ENCODE measurements around the gene NNT. TPM values are rescaled to one million over a fixed set of nuclear protein-coding genes. Genes with fewer than 3 reads are reported as not detected.
A peak's percentile ranks its signal among the peaks of the same experiment; 100 is the strongest.

NNT gene
- 20.1 and 20.7 TPM in 2 replicates for polyA plus RNA-seq (2013)

DNA sequence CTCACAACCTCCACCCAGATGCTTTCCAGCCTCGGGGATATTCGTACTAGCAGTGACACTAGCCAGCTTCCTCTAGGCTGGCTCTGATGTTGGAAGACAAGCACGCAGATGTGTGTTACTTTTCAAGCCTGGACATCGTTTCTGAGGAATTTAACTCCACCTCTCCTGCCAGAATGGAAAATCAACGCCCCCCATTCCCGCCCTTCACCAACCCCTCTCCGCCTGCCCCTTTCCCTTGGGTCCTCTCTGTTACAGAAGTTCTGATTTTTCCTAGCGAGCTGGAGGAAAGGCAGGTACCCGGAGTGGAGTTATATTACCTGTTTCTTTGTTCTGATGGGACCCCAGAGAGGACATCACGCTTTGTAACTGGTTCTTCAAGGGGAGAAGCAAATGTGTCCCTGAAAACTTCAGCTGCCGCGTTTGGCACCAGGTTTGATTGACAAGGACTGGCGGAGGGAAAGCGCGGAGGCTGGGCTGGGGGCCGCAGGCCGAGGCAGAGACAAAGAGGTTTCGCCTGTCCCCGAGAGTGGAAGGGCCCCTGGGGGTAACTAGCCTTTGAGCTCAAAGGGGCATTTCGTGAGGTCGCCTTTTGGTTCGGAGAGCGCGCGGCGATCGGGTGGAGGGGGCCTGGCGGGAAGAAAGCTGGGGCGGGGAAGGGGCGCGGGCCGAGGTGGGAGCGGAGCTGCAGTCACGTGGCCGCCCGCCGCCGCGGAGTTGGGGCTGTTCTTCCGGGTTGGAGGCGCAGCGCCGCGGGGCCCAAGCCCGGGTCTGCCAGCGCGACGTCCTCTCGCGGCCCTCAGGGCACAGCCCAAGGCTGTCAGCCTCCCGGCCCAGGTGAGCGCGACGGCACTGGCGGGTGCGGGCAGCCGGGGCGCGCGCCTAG lies at the start of gene NNT:
NNT (plus strand) TSS at position 720 of the 883 bp plus-strand sequence. CDS start 6,016 bp downstream, outside the sequence.
- H3K9ac ChIP-seq (ENCODE audit: low read length): peak within 1 kb of the TSS; percentile 88
- H3K14ac ChIP-seq (ENCODE audit: low read length): peak within 1 kb of the TSS; percentile 92
- H2BK120ac ChIP-seq (ENCODE audit: insufficient read depth, low read length, poor library complexity): peak within 1 kb of the TSS; percentile 96
- peak within 1 kb of the TSS; percentile 82 for H4K12ac ChIP-seq (ENCODE audit: low read depth, low read length)
- peak within 1 kb of the TSS; percentile 90 for H4K8ac ChIP-seq (ENCODE audit: low read depth, low read length)
- peak; percentile 56 to 84 for DNase-seq
- WGBS (ENCODE audit: extremely low coverage, insufficient coverage, insufficient read length): no CpG with 5 or more reads among the region's 60 CpGs
- H3K4me1 ChIP-seq (ENCODE audit: control insufficient read depth in 1 of 2, insufficient read depth in 2 of 2, low read length in 2 of 2): peaks cover 5 to 11% of the 10 kb centered on the region in 2 experiments
- H2AK5ac ChIP-seq (ENCODE audit: low read length): peak within 1 kb of the TSS; percentile 0
- peak within 1 kb of the TSS; percentile 96 for H3K4me2 ChIP-seq (ENCODE audit: low read length)
- H3K36me3 ChIP-seq (ENCODE audit: control insufficient read depth in 1 of 2, insufficient read depth in 2 of 2, low read length in 2 of 2): no peaks in the 10 kb centered on the region
- H3K79me1 ChIP-seq (ENCODE audit: low read length): peaks cover 14% of the 10 kb centered on the region
- H3K4ac ChIP-seq (ENCODE audit: low read depth, low read length): peak within 1 kb of the TSS; percentile 65
- H4K91ac ChIP-seq (ENCODE audit: low read depth, low read length): peak within 1 kb of the TSS; percentile 92
- H3K9me3 ChIP-seq (ENCODE audit: insufficient read depth, low read depth, low read length): no peaks in the 10 kb centered on the region
- H3K27ac ChIP-seq (ENCODE audit: low read depth, low read length): peak within 1 kb of the TSS; percentile 77
- H3K18ac ChIP-seq (ENCODE audit: low read length): peak within 1 kb of the TSS; percentile 93
- H3K4me3 ChIP-seq (ENCODE audit: low read depth, low read length): peak within 1 kb of the TSS; percentile 89
- H2BK12ac ChIP-seq (ENCODE audit: low read length): peak within 1 kb of the TSS; percentile 84
- H3K27me3 ChIP-seq (ENCODE audit: insufficient read depth, low read length): no peaks in the 10 kb centered on the region
- peak within 1 kb of the TSS; percentile 96 for H2AFZ ChIP-seq (ENCODE audit: insufficient read depth, low read length, poor library complexity)
- peak within 1 kb of the TSS; percentile 29 for H3K23ac ChIP-seq (ENCODE audit: low read length)
- peak within 1 kb of the TSS; percentile 79 for H2BK5ac ChIP-seq (ENCODE audit: low read depth, low read length, poor library complexity)
- peaks cover 9% of the 10 kb centered on the region for H3K79me2 ChIP-seq (ENCODE audit: control insufficient read depth, insufficient read depth, low read length, poor library complexity)

DNA sequence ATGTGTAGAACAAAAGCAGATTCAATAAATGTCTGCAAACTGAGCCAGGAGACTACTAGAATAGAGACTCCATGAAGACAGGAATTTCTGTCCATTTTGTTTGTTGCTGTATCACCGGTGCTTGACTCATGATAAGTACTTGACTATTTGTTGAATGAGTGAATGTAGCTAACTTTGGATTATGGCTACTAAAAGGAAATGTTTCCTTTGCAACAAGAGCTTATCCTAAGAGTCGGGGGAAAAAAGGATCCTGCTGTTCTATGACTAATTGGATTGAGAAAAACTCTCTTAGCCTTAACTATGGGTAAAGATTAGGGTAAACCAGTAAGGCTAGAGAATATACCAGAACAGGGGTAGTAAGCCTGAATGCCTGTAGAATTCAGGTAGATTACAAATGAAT lies 49.6 kb upstream of the NNT start:
- no peak overlapping the region for H2BK12ac ChIP-seq (ENCODE audit: low read length)
- no peaks in the 10 kb centered on the region for H3K27me3 ChIP-seq (ENCODE audit: insufficient read depth, low read length)
- H3K79me2 ChIP-seq (ENCODE audit: control insufficient read depth, insufficient read depth, low read length, poor library complexity): peaks cover 12% of the 10 kb centered on the region
- H3K4ac ChIP-seq (ENCODE audit: low read depth, low read length): peak overlapping the region; percentile 79
- H3K4me1 ChIP-seq (ENCODE audit: control insufficient read depth in 1 of 2, insufficient read depth in 2 of 2, low read length in 2 of 2): peaks cover 0 to 2% of the 10 kb centered on the region in 2 experiments
- H3K4me2 ChIP-seq (ENCODE audit: low read length): no peak overlapping the region
- no peaks in the 10 kb centered on the region for H3K9me3 ChIP-seq (ENCODE audit: insufficient read depth, low read depth, low read length)
- H3K27ac ChIP-seq (ENCODE audit: low read depth, low read length): no peak overlapping the region
- no peak overlapping the region for H2AFZ ChIP-seq (ENCODE audit: insufficient read depth, low read length, poor library complexity)
- H3K18ac ChIP-seq (ENCODE audit: low read length): no peak overlapping the region
- no peak overlapping the region for H3K9ac ChIP-seq (ENCODE audit: low read length)
- no peak overlapping the region for H4K8ac ChIP-seq (ENCODE audit: low read depth, low read length)
- H3K79me1 ChIP-seq (ENCODE audit: low read length): peaks cover 11% of the 10 kb centered on the region
- H2AK5ac ChIP-seq (ENCODE audit: low read length): no peak overlapping the region
- no CpG with 5 or more reads among the region's 2 CpGs for WGBS (ENCODE audit: extremely low coverage, insufficient coverage, insufficient read length)
- DNase-seq: no peak
- H3K23ac ChIP-seq (ENCODE audit: low read length): no peak overlapping the region
- H4K91ac ChIP-seq (ENCODE audit: low read depth, low read length): no peak overlapping the region
- no peak overlapping the region for H4K12ac ChIP-seq (ENCODE audit: low read depth, low read length)
- H3K36me3 ChIP-seq (ENCODE audit: control insufficient read depth in 1 of 2, insufficient read depth in 2 of 2, low read length in 2 of 2): peaks cover 6 to 11% of the 10 kb centered on the region in 2 experiments
- H2BK5ac ChIP-seq (ENCODE audit: low read depth, low read length, poor library complexity): no peak overlapping the region
- H2BK120ac ChIP-seq (ENCODE audit: insufficient read depth, low read length, poor library complexity): no peak overlapping the region
- H3K4me3 ChIP-seq (ENCODE audit: low read depth, low read length): no peak overlapping the region
- no peak overlapping the region for H3K14ac ChIP-seq (ENCODE audit: low read length)

DNA sequence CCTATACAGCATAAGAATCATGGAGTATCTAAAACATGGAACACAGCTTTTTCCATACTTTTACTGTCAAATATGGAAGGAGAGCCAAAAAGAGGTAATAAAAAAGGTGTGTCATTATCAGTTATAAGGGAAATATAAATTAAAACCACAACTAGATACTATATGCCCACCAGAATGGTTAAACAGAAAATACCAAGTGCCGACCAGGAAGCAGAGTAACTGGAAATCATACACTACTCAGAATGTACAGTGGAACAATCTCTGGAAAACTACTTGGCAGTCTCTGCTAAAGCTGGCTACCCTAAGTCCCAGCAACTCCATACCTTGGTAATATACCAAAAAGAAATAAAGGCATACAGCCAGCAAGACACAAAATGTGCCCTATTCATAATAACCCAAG lies 48.5 kb upstream of the NNT start:
- Histone ChIP-seq H3K27ac (ENCODE audit: low read depth, low read length) (no peak overlapping the region), H2BK5ac (ENCODE audit: low read depth, low read length, poor library complexity) (no peak overlapping the region), H3K4ac (ENCODE audit: low read depth, low read length) (peak overlapping the region; percentile 97), H2AFZ (ENCODE audit: insufficient read depth, low read length, poor library complexity) (no peak overlapping the region), H3K79me2 (ENCODE audit: control insufficient read depth, insufficient read depth, low read length, poor library complexity) (peaks cover 12% of the 10 kb centered on the region), H3K4me1 (ENCODE audit: control insufficient read depth in 1 of 2, insufficient read depth in 2 of 2, low read length in 2 of 2) (peaks cover 0 to 2% of the 10 kb centered on the region in 2 experiments), H3K36me3 (ENCODE audit: control insufficient read depth in 1 of 2, insufficient read depth in 2 of 2, low read length in 2 of 2) (peaks cover 3 to 5% of the 10 kb centered on the region in 2 experiments), H3K4me3 (ENCODE audit: low read depth, low read length) (no peak overlapping the region), H3K18ac (ENCODE audit: low read length) (no peak overlapping the region), H3K9ac (ENCODE audit: low read length) (no peak overlapping the region), H4K8ac (ENCODE audit: low read depth, low read length) (no peak overlapping the region), H3K23ac (ENCODE audit: low read length) (no peak overlapping the region), H3K4me2 (ENCODE audit: low read length) (peak overlapping the region; percentile 37), H3K14ac (ENCODE audit: low read length) (no peak overlapping the region), H3K9me3 (ENCODE audit: insufficient read depth, low read depth, low read length) (no peaks in the 10 kb centered on the region), H2BK120ac (ENCODE audit: insufficient read depth, low read length, poor library complexity) (no peak overlapping the region), H4K91ac (ENCODE audit: low read depth, low read length) (no peak overlapping the region), H3K27me3 (ENCODE audit: insufficient read depth, low read length) (no peaks in the 10 kb centered on the region), H3K79me1 (ENCODE audit: low read length) (peaks cover 11% of the 10 kb centered on the region), H4K12ac (ENCODE audit: low read depth, low read length) (no peak overlapping the region), H2AK5ac (ENCODE audit: low read length) (no peak overlapping the region), H2BK12ac (ENCODE audit: low read length) (no peak overlapping the region)
- DNase-seq: no peak
- no CpG with 5 or more reads among the region's 1 CpG for WGBS (ENCODE audit: extremely low coverage, insufficient coverage, insufficient read length)

DNA sequence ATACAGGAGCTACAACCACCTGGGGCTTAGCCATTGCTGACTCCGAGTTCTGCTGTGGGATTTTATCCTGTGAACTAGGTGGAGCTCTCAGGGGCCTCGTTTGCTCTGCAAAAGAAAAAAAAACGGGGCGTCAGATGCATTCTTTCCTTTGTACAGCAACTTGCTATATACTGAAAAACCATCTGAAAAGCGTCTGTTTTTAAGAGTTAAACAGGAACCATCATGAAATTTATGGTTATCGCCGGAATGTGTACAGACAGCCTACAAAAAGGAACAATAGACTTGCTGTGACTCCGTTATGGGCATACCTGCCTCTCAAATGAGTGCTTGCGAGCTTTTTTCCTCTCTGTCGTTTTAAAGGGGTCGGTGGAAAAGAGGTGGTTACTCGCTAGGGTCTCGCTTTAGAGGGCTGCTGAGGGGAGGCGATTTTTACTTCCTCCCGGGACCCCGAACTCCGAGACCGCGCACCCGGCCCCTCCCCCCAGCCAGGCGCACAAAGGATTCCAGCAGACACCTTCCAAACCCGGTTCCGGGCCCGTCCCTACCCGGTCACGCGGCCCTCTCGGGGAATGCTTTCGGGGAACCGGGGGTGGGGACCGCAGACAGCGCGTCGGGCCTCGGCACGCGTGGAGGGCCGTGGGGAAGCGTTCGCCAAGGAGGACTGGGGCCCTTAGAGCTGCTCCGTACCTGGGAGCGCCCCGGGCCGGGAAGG lies 46.9 kb upstream of the NNT start:
- Histone ChIP-seq H3K27ac (ENCODE audit: low read depth, low read length) (peak overlapping the region; percentile 97), H3K9me3 (ENCODE audit: insufficient read depth, low read depth, low read length) (no peaks in the 10 kb centered on the region), H2BK12ac (ENCODE audit: low read length) (peak overlapping the region; percentile 35), H2AK5ac (ENCODE audit: low read length) (peak overlapping the region; percentile 100), H3K23ac (ENCODE audit: low read length) (no peak overlapping the region), H3K27me3 (ENCODE audit: insufficient read depth, low read length) (no peaks in the 10 kb centered on the region), H2BK120ac (ENCODE audit: insufficient read depth, low read length, poor library complexity) (peak overlapping the region; percentile 99), H3K14ac (ENCODE audit: low read length) (peak overlapping the region; percentile 100), H4K8ac (ENCODE audit: low read depth, low read length) (peak overlapping the region; percentile 100), H3K4ac (ENCODE audit: low read depth, low read length) (peak overlapping the region; percentile 100), H3K79me1 (ENCODE audit: low read length) (peaks cover 11% of the 10 kb centered on the region), H2AFZ (ENCODE audit: insufficient read depth, low read length, poor library complexity) (peak overlapping the region; percentile 100), H4K91ac (ENCODE audit: low read depth, low read length) (peak overlapping the region; percentile 99), H3K36me3 (ENCODE audit: control insufficient read depth in 1 of 2, insufficient read depth in 2 of 2, low read length in 2 of 2) (peaks cover 1 to 2% of the 10 kb centered on the region in 2 experiments), H3K4me1 (ENCODE audit: control insufficient read depth in 1 of 2, insufficient read depth in 2 of 2, low read length in 2 of 2) (peaks cover 2 to 3% of the 10 kb centered on the region in 2 experiments), H3K4me3 (ENCODE audit: low read depth, low read length) (peak overlapping the region; percentile 100), H3K79me2 (ENCODE audit: control insufficient read depth, insufficient read depth, low read length, poor library complexity) (peaks cover 12% of the 10 kb centered on the region), H3K18ac (ENCODE audit: low read length) (peak overlapping the region; percentile 100), H3K4me2 (ENCODE audit: low read length) (peak overlapping the region; percentile 89), H4K12ac (ENCODE audit: low read depth, low read length) (peak overlapping the region; percentile 99), H3K9ac (ENCODE audit: low read length) (peak overlapping the region; percentile 100), H2BK5ac (ENCODE audit: low read depth, low read length, poor library complexity) (peak overlapping the region; percentile 98)
- DNase-seq: peak; percentile 1 to 35
- no CpG with 5 or more reads among the region's 44 CpGs for WGBS (ENCODE audit: extremely low coverage, insufficient coverage, insufficient read length)

All from trophoblast cell (in vitro differentiated cells and primary cell).